ENCODE results near the gene ANKDD1A.

- no peak for TF ChIP-seq POLR2A (IDR thresholded peaks at IDR 0.05; ENCODE audit: low read length)
- no peak for TF ChIP-seq GATA1 (IDR thresholded peaks at IDR 0.05; ENCODE audit: low read depth, low read length)
Observed at GRCh38 chr15:64975390-64975789, 63.7 kb downstream of the ANKDD1A start.
